Embryonic facial prominence (tissue), 1 donor: ENCODE data around the gene KRT7.

ENCODE experiments used
- DNase-seq: peaks from one replicate; pipeline ENCODE4 v3.0.0-alpha.2; 2016; ENCODE audit errors: extremely low spot score

The KRT7 gene

GRCh38 chr12:52199294-52199919 lies 33.6 kb upstream of the KRT7 start:
- no peak for DNase-seq

- no peak for DNase-seq
Measured at GRCh38 chr12:52200086-52200780, 32.8 kb upstream of the KRT7 start.

GRCh38 chr12:52200781-52201450 lies 32.1 kb upstream of the KRT7 start:
- no peak for DNase-seq

GRCh38 chr12:52201451-52201839 lies 31.6 kb upstream of the KRT7 start:
- no peak for DNase-seq

- no peak for DNase-seq
Measured at GRCh38 chr12:52202361-52203078, 30.5 kb upstream of the KRT7 start.

GRCh38 chr12:52203079-52203921 lies 29.7 kb upstream of the KRT7 start:
- DNase-seq, result no peak

DNA sequence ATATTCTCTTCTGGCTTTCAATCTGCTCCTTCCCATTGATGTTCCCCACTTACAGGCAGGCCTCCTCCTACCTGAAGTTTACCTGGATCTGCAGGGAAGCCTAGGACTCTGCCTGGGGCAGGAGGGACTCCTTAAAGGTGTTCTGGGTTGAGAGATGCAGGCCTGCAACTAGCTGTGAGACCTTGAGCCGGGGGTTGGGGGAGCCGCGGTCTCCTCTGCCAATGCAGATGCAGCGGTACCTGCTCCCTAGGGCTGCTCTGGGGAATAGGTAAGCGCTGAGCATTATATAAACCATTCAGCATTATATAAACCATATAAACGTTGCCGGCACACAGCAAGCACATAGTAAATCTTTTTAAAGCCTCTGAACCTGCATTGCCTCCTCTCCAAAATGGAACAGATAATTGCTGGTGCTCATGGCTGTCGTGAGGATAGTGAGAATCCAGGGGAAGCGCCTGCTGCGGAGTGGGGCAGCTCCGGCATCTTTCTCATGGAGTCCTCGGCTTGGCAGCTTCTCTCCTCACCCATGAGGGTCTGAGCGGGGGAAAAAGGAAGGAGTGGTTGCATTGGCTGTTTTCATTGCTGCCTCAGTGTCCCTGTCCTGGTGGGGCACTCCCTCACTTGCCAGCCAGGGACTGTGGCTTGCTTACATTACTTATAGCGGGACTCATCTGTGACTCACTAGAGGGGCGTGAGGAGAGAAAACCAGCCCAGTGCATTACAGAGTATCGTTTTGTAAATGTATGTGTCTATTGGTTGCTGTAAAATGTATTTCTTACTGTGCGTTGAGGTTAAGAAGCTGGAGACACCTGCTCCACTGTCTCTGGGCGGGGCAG lies 28.7 kb upstream of the KRT7 start:
- no peak for DNase-seq

DNA sequence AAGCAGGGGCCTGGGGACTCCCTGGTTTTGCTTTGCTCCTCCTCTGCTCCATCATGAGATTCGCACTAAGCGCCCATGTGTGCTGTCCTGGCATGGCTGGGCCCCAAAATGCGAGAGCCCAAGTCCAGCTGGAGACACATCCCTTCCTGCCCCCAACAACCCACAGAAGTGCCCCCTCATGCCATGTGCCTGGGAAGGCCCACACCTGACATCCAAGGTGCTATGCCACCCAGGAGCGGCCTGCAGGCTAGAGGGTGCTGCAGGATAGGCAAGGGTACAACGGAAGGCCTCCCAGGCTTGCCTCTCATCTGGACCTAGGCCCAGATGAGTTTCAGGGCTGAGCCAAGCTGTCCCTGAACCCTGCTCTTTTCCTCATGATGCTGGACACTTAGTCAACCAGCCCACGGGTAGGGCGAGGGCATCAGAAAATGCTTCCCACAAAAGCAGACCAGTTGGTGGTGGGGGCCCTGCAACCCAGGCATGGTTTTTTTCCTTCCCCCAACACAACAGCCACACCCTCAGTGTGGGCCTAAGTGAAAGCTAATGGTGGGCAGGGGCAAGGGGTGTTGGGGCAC lies 28.0 kb upstream of the KRT7 start:
- DNase-seq, result no peak

GRCh38 chr12:52205612-52206303 lies 27.3 kb upstream of the KRT7 start:
- no peak for DNase-seq

GRCh38 chr12:52206304-52207040 lies 26.6 kb upstream of the KRT7 start:
- no peak for DNase-seq

DNA sequence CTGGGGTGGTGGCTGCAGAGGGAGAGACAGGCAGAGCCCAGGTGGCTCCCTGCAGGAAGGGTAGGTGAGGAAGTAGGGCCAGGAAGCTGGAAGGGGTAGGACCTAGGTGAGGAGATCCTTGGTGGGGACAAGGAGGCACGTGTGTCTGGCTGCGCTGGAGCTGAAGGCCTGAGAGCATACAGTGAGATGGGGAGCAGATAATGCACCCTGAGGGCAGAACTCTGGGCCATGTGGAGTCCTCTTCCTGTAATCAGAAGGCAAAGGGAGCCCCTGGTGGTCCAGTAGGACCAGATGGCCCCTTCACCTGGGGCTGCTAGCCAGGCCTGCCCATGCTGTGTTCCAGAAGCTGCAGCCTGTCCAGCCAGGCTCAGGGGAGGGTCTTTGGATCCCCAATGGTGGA lies 25.9 kb upstream of the KRT7 start:
- no peak for DNase-seq

- no peak for DNase-seq
Measured at GRCh38 chr12:52207895-52208294, 25.1 kb upstream of the KRT7 start.

GRCh38 chr12:52208424-52209165 lies 24.4 kb upstream of the KRT7 start:
- no peak for DNase-seq

DNA sequence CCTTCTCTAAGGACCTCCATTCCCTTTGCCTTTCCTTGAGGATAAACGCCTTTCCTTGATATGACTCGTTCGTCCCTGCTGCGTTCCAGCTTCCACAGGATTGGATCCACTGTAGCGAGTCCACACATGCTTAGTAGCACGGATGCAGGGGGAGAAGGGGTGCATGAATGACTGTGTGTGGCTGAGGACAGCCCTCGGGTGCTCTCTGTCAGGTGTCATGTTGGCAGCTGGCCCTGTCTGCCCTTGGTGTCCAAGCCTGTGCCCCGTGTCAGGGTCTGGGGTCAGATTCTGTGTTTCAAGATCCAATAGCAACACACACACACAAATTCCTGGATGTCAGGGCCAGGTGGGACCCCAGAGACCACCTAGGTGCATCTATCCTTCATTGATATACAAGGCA lies 23.7 kb upstream of the KRT7 start:
- no peak for DNase-seq

DNA sequence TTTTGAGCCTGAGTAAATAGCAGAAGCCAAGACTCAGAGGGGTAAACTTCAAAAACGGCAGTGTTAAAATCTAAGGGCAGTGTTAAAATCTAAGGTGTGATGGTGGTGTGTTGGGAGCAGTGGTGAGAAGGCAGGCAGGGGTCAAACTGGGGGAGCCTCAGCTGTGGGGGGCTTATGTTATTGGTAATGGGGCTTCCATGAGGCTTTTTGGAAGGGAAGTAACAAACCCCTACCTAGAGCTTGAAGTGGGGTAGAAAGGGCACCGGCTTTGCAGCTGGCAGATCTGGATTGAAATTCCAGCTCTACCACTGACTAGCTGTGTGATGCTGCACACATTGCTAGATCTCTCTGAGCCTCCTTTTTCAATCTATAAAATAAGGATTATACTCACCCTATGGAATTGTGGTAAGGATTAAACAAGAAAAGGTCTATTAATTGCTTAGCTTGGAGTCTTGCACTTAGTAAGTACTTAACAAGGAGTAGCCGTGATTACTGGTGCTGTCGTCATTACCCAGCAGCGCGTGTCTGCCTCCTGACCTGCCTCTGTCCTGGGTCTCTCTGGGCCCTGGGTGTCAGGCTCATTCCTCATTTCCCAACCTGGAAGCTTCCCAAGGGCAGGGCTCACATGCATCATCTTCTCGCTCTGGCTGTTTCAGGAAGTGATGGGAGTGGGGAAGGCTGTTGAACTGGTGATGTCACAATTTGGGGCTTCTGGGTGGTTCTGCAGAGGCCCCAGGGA lies 22.7 kb upstream of the KRT7 start:
- no peak for DNase-seq

- DNase-seq, result no peak
Measured at GRCh38 chr12:52210925-52211650, 22.0 kb upstream of the KRT7 start.
